GM19238 (cell line): ENCODE data around the gene CARNS1.
A peak's percentile ranks its signal among the peaks of the same experiment; 100 is the strongest.
"Not testable (repeated sequence)": the region's sequence is repeated elsewhere in the genome, so short reads cannot be mapped to it uniquely, and the experiment has no call there.

Experiments used
- DNase-seq: peaks from one replicate; pipeline ENCODE4 v3.0.0; 2011; ENCODE audit warnings: low spot score; ENCODE audit not compliant: insufficient read length

CARNS1 gene

GRCh38 chr11:67427364-67427859, 11.9 kb downstream of the CARNS1 start:
- not testable (repeated sequence) for DNase-seq

- DNase-seq = peak; percentile 100
These were observed 12.8 kb downstream of the CARNS1 start, which contains the start of gene RPS6KB2 for GRCh38 chr11:67428052-67429001. RPS6KB2 (plus strand) TSS chr11:67428494; CDS start chr11:67428546, 52 bp downstream.

GRCh38 chr11:67429038-67429668, 13.7 kb downstream of the CARNS1 start:
- no peak for DNase-seq

GRCh38 chr11:67429722-67430121, 14.2 kb downstream of the CARNS1 start:
- no peak for DNase-seq

- DNase-seq = no peak
These were observed 16.1 kb downstream of the CARNS1 start for GRCh38 chr11:67431346-67432249.

GRCh38 chr11:67432655-67433349, 17.3 kb downstream of the CARNS1 start:
- DNase-seq = no peak

GRCh38 chr11:67433536-67434394, 18.3 kb downstream of the CARNS1 start:
- DNase-seq = no peak

- no peak for DNase-seq
These were observed 19.0 kb downstream of the CARNS1 start for GRCh38 chr11:67434395-67434881.

GRCh38 chr11:67435031-67435726, 19.7 kb downstream of the CARNS1 start:
- no peak for DNase-seq

- no peak for DNase-seq
These were observed 20.4 kb downstream of the CARNS1 start for GRCh38 chr11:67435727-67436458.

GRCh38 chr11:67436459-67437081, 21.1 kb downstream of the CARNS1 start:
- DNase-seq = peak; percentile 93

- DNase-seq = peak; percentile 90
These were observed 21.8 kb downstream of the CARNS1 start, which contains the start of gene PTPRCAP for GRCh38 chr11:67437082-67437808. PTPRCAP (minus strand) TSS chr11:67437682; CDS start chr11:67437619, 63 bp downstream.

GRCh38 chr11:67437809-67438157, 22.3 kb downstream of the CARNS1 start:
- no peak for DNase-seq

GRCh38 chr11:67438158-67438902, 22.9 kb downstream of the CARNS1 start:
- no peak for DNase-seq

- no peak for DNase-seq
These were observed 24.1 kb downstream of the CARNS1 start for GRCh38 chr11:67439321-67440228.
